Right ventricle myocardium superior (tissue), 1 donor: ENCODE data around the gene WBP11. TPM values are rescaled to one million over a fixed set of nuclear protein-coding genes. Genes with fewer than 3 reads are reported as not detected.
"Not testable (repeated sequence)": the region's sequence is repeated elsewhere in the genome, so short reads cannot be mapped to it uniquely, and the experiment has no call there.

ENCODE experiments used
- ATAC-seq: fragments of 200-7000 bp; cut with Tn5 transposase; one replicate; pipeline ENCODE4 v1.9.1; 2020; ENCODE audit warnings: mild to moderate bottlenecking; ENCODE audit not compliant: poor library complexity
- DNase-seq: peaks from one replicate; pipeline ENCODE4 v3.0.0-alpha.2; 2020
- intact Hi-C: fragments of 100-400 bp; cut with DNase I; formaldehyde crosslinking; loops from one replicate; pipeline ENCODE4 v1.11.2; 2022
- total RNA-seq: library from RNA; stranded (reverse); fragmentation: NEBNext Ultra II Directional; extraction: Animal tissue kit (Norgen Biotek cat#: 25700); gene quantifications from one replicate; pipeline ENCODE4 v1.2.1, GENCODE V29; 2021
- donor health status: DM: no; HTN: yes; CAD: no; lungs with severe emphysema.

Gene WBP11
- total RNA-seq, 1 donor from 2014 or later = 45.7 TPM

GRCh38 chr12:14756334-14757143 lies 46.7 kb downstream of the WBP11 start:
- intact Hi-C loops = no loop called here
- DNase-seq = no peak
- ATAC-seq = no peak

GRCh38 chr12:14751986-14752385 lies 51.3 kb downstream of the WBP11 start:
- intact Hi-C loops = no loop called here
- DNase-seq (no peak), ATAC-seq (no peak)

- DNase-seq (no peak), ATAC-seq (no peak)
- intact Hi-C loops = no loop called here
Measured at GRCh38 chr12:14743061-14743460, 60.2 kb downstream of the WBP11 start.

GRCh38 chr12:14741942-14742341 lies 61.3 kb downstream of the WBP11 start:
- intact Hi-C loops = no loop called here
- no peak for ATAC-seq
- no peak for DNase-seq

- ATAC-seq (no peak), DNase-seq (no peak)
- intact Hi-C loops = no loop called here
Measured at GRCh38 chr12:14741153-14741552, 62.1 kb downstream of the WBP11 start.

- intact Hi-C loops, ATAC-seq, DNase-seq: not testable (repeated sequence)
Measured at GRCh38 chr12:14736441-14736840, 66.8 kb downstream of the WBP11 start.

Other genes with a start within 250 kb of the WBP11 start
- gene PLBD1, start 235.6 kb downstream of the WBP11 start, total RNA-seq = 23.8 TPM
- not detected for gene GUCY2C, start 106.9 kb downstream of the WBP11 start, total RNA-seq
- gene C12orf60, start 192 bp upstream of the WBP11 start, total RNA-seq = 1.6 TPM
- not detected for gene SMCO3, start 10.7 kb upstream of the WBP11 start, total RNA-seq
- gene ART4, start 40.0 kb upstream of the WBP11 start, total RNA-seq = 2.8 TPM
- gene MGP, start 82.4 kb upstream of the WBP11 start, total RNA-seq = 231 TPM
- 0.24 TPM for gene ERP27, start 135.1 kb upstream of the WBP11 start, total RNA-seq
- gene ARHGDIB, start 158.1 kb upstream of the WBP11 start, total RNA-seq = 49.9 TPM
- gene PDE6H, start 169.6 kb upstream of the WBP11 start, total RNA-seq = not detected